Testis (tissue), 2 donors: Measurements from ENCODE around the gene FUT4.

ENCODE experiments used
- CTCF ChIP-seq, 3 experiments: fragments of 450-650 bp in 2 of 3; fragments of 200-600 bp in 1 of 3; sonication (generic) in 1 of 3; IDR thresholded peaks; one replicate each; pipeline ENCODE4 v1.5.1; 2016 to 2019; ENCODE audit warnings: antibody characterized with exemption in 3 of 3, mild to moderate bottlenecking in 2 of 3, moderate library complexity in 1 of 3
- POLR2A ChIP-seq: fragments of 450-650 bp; IDR thresholded peaks from one replicate; pipeline ENCODE4 v1.6.1; 2017; ENCODE audit warnings: antibody characterized with exemption, mild to moderate bottlenecking, moderate library complexity

GRCh38 chr11:94543695-94544645, at the start of gene FUT4:
- TF ChIP-seq CTCF (IDR thresholded peaks at IDR 0.05) (peak in 1 of 3 experiments; percentile 1), POLR2A (no peak)
